Measurements from ENCODE around the gene LRRTM4.

DNA sequence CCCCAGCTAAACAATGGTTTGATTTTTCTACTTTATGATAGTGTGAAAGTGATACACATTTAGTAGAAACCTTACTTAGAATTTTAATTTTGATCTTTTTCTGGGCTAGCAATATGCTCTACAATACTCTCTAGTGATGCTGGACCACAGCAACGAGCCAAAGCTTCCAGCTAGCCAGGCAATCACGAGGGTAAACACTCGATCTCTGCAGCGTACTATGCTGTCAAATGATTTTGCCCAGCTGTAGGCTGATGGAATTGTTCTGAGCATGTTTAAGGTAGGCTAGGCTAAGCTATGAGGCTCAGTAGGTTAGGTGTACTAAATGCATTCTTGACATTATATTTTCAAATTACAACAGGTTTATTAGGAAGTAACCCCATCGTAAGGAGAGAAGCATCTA is 207.5 kb downstream of the LRRTM4 start:
- TF ChIP-seq, protein P1, sequence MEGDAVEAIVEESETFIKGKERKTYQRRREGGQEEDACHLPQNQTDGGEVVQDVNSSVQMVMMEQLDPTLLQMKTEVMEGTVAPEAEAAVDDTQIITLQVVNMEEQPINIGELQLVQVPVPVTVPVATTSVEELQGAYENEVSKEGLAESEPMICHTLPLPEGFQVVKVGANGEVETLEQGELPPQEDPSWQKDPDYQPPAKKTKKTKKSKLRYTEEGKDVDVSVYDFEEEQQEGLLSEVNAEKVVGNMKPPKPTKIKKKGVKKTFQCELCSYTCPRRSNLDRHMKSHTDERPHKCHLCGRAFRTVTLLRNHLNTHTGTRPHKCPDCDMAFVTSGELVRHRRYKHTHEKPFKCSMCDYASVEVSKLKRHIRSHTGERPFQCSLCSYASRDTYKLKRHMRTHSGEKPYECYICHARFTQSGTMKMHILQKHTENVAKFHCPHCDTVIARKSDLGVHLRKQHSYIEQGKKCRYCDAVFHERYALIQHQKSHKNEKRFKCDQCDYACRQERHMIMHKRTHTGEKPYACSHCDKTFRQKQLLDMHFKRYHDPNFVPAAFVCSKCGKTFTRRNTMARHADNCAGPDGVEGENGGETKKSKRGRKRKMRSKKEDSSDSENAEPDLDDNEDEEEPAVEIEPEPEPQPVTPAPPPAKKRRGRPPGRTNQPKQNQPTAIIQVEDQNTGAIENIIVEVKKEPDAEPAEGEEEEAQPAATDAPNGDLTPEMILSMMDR (IDR thresholded peaks at IDR 0.05) = no peak
- no peak for TF ChIP-seq POLR2A (IDR thresholded peaks at IDR 0.05)

All from lower leg skin (tissue), 3 donors.